OCI-LY7 (cell line): ENCODE results near the gene FUNDC1. TPM values are rescaled to one million over a fixed set of nuclear protein-coding genes. Genes with fewer than 3 reads are reported as not detected.

ENCODE experiments used
- BruUV-seq: library from RNA; stranded (reverse); fragments of 400-500 nt; replicated peaks from 2 replicates; lab custom pipeline; 2021; lab: Mats Ljungman, UMichigan
- CTCF ChIA-PET: fragments of 300-600 bp; sonication (Branson Sonifier 250); formaldehyde crosslinking; loops from one replicate; lab custom pipeline; 2022; ENCODE audit warnings: antibody characterized with exemption; ENCODE audit not compliant: unreplicated experiment; lab: Charles Lee
- POLR2A ChIA-PET: fragments of 300-600 bp; sonication (Branson Sonifier 250); formaldehyde crosslinking; loops from one replicate; lab custom pipeline; 2022; ENCODE audit warnings: antibody characterized with exemption; lab: Charles Lee
- DNase-seq: peaks from one replicate; pipeline ENCODE4 v3.0.0-alpha.2; 2015; ENCODE audit warnings: low spot score
- H2AFZ ChIP-seq: fragments of 200-600 bp; sonication (generic), shearing (Covaris generic); 2 replicates; pipeline ENCODE4 v1.6.1; 2014; ENCODE audit warnings: mild to moderate bottlenecking, antibody characterized with exemption, low read length, moderate library complexity
- H3K27ac ChIP-seq: fragments of 200-600 bp; sonication (generic); 2 replicates; pipeline ENCODE4 v1.5.1; 2014; ENCODE audit warnings: mixed run types, low read depth, mild to moderate bottlenecking, moderate library complexity, low read length, inconsistent platforms; ENCODE audit not compliant: poor library complexity, severe bottlenecking
- H3K36me3 ChIP-seq: fragments of 200-600 bp; sonication (generic); 2 replicates; pipeline ENCODE4 v1.6.1; 2014; ENCODE audit warnings: mild to moderate bottlenecking, antibody characterized with exemption, low read length, moderate library complexity, mixed read lengths; ENCODE audit not compliant: insufficient read depth
- H3K4me1 ChIP-seq: fragments of 200-600 bp; sonication (generic); 2 replicates; pipeline ENCODE4 v1.5.1; 2014; ENCODE audit warnings: mild to moderate bottlenecking, low read length; ENCODE audit not compliant: insufficient read depth, poor library complexity, severe bottlenecking
- H3K4me2 ChIP-seq: fragments of 200-600 bp; sonication (generic); 2 replicates; pipeline ENCODE4 v1.6.1; 2014; ENCODE audit warnings: mild to moderate bottlenecking, low read length
- H3K4me3 ChIP-seq: fragments of 200-600 bp; sonication (generic); 2 replicates; pipeline ENCODE4 v1.5.1; 2014; ENCODE audit warnings: mild to moderate bottlenecking, low read depth, low read length; ENCODE audit not compliant: poor library complexity, severe bottlenecking
- H3K79me2 ChIP-seq: fragments of 200-600 bp; sonication (generic); 2 replicates; pipeline ENCODE4 v1.6.1; 2016; ENCODE audit warnings: low read depth, mild to moderate bottlenecking, low read length, moderate library complexity, mixed read lengths; ENCODE audit not compliant: insufficient read depth
- H3K9me2 ChIP-seq: fragments of 200-600 bp; sonication (generic); 2 replicates; pipeline ENCODE4 v1.6.1; 2016; ENCODE audit warnings: mild to moderate bottlenecking, low read length, mixed read lengths; ENCODE audit not compliant: insufficient read depth
- H3K9me3 ChIP-seq: fragments of 200-600 bp; sonication (generic); 2 replicates; pipeline ENCODE4 v1.6.1; 2014; ENCODE audit warnings: mild to moderate bottlenecking, mixed run types, low read length, mixed read lengths
- H4K20me1 ChIP-seq: fragments of 200-600 bp; sonication (generic); 2 replicates; pipeline ENCODE4 v1.6.1; 2014; ENCODE audit warnings: mild to moderate bottlenecking, antibody characterized with exemption, low read length, moderate library complexity, mixed read lengths; ENCODE audit not compliant: insufficient read depth
- CTCF ChIP-seq: fragments of 200-600 bp; sonication (generic); conservative IDR thresholded peaks from 2 replicates; pipeline ENCODE4 v1.5.1; 2014; ENCODE audit warnings: mild to moderate bottlenecking, antibody characterized with exemption, low read length, moderate library complexity, mixed read lengths
- EZH2phosphoT487 ChIP-seq: fragments of 200-600 bp; sonication (generic); IDR thresholded peaks from 2 replicates; pipeline ENCODE4 v1.6.1; 2018; ENCODE audit warnings: low read depth, borderline replicate concordance, mild to moderate bottlenecking, mixed run types, antibody characterized with exemption, low read length, moderate library complexity, mixed read lengths
- intact Hi-C: fragments of 100-400 bp; cut with micrococcal nuclease; formaldehyde crosslinking; loops from one replicate; pipeline ENCODE4 v1.10.0; 2022; ENCODE audit not compliant: unreplicated experiment
- total RNA-seq, 2 experiments: library from RNA; depleted of rRNA in 1 of 2; stranded (reverse); fragments of >200 nt in 1 of 2; shearing (Covaris generic) in 1 of 2; gene quantifications; 2 replicates each; pipeline ENCODE4 v1.2.3, GENCODE V29; 2014 to 2022

FUNDC1 gene
- total RNA-seq, 2 experiments from 2014 or later: 10.2 to 13.5 TPM

GRCh38 chrX:44580466-44580865 lies 37.8 kb upstream of the FUNDC1 start:
- H3K4me3 ChIP-seq: no peak overlapping the region
- no peak overlapping the region for H3K27ac ChIP-seq
- no peaks in the 10 kb centered on the region for H3K9me3 ChIP-seq
- H3K79me2 ChIP-seq: no peaks in the 10 kb centered on the region
- H3K9me2 ChIP-seq: no peaks in the 10 kb centered on the region
- ChIA-PET POLR2A (interaction anchor here (0.6 kb wide), 1 partner anchor 375 kb away, joined by 4 read pairs; no protein-coding TSS in a partner anchor), CTCF (no interaction called here)
- H3K4me2 ChIP-seq: no peak overlapping the region
- TF ChIP-seq CTCF: no peak
- TF ChIP-seq EZH2phosphoT487: no peak
- no peaks in the 10 kb centered on the region for H3K4me1 ChIP-seq
- H4K20me1 ChIP-seq: no peaks in the 10 kb centered on the region
- intact Hi-C loops: no loop called here
- no peak for DNase-seq
- no peaks in the 10 kb centered on the region for H3K36me3 ChIP-seq
- H2AFZ ChIP-seq: no peak overlapping the region
- BruUV-seq: no TSS peak

GRCh38 chrX:44572340-44572938 lies 29.8 kb upstream of the FUNDC1 start:
- Histone ChIP-seq H3K4me2 (no peak overlapping the region), H3K36me3 (no peaks in the 10 kb centered on the region), H3K4me3 (no peak overlapping the region), H3K9me2 (no peaks in the 10 kb centered on the region), H3K4me1 (no peaks in the 10 kb centered on the region), H4K20me1 (no peaks in the 10 kb centered on the region), H3K27ac (no peak overlapping the region), H3K79me2 (no peaks in the 10 kb centered on the region), H2AFZ (no peak overlapping the region), H3K9me3 (no peaks in the 10 kb centered on the region)
- BruUV-seq: no TSS peak
- intact Hi-C loops: no loop called here
- DNase-seq: no peak
- ChIA-PET POLR2A (no interaction called here), CTCF (no interaction called here)
- TF ChIP-seq CTCF: no peak
- no peak for TF ChIP-seq EZH2phosphoT487

- Histone ChIP-seq H2AFZ (no peak overlapping the region), H3K9me2 (no peaks in the 10 kb centered on the region), H3K9me3 (no peaks in the 10 kb centered on the region), H3K27ac (no peak overlapping the region), H3K36me3 (no peaks in the 10 kb centered on the region), H3K4me2 (no peak overlapping the region), H3K79me2 (no peaks in the 10 kb centered on the region), H3K4me1 (no peaks in the 10 kb centered on the region), H3K4me3 (no peak overlapping the region), H4K20me1 (no peaks in the 10 kb centered on the region)
- BruUV-seq: no TSS peak
- TF ChIP-seq CTCF (no peak), EZH2phosphoT487 (no peak)
- ChIA-PET POLR2A (interaction anchor here (0.6 kb wide), 3 partner anchors 274 to 1018 kb away, joined by 3 to 5 read pairs (median 3); no protein-coding TSS in a partner anchor), CTCF (no interaction called here)
- intact Hi-C loops: no loop called here
- no peak for DNase-seq
Observed at GRCh38 chrX:44570522-44570921, 27.9 kb upstream of the FUNDC1 start.
